Measurements from ENCODE around the gene SPSB2.

The SPSB2 gene

DNA sequence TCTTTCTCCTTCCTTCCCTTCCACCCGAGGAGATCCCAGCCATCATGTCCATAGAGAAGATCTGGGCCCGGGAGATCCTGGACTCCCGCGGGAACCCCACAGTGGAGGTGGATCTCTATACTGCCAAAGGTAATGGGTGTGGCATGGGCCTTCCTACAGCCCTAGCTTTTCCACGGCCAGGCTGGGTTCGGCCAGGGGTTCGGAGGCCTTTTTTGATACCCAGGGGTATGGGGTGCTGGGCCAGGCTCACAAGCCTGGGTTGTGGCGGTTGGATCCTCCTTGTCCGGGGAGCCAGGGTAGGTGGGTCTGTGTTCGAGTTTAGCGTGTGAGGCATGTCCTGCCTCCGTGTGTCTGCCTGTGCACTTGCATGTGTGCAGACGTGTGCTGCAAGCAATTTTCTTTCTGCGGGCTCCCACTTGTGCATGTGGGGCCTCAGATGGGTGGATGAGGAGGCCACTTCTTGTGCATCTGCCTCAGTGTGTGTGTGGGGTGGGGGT lies 42.7 kb upstream of the SPSB2 start:
- ATAC-seq (ENCODE audit: insufficient read depth, low read depth) (no peak), DNase-seq (no peak)
- TF ChIP-seq, protein P1, sequence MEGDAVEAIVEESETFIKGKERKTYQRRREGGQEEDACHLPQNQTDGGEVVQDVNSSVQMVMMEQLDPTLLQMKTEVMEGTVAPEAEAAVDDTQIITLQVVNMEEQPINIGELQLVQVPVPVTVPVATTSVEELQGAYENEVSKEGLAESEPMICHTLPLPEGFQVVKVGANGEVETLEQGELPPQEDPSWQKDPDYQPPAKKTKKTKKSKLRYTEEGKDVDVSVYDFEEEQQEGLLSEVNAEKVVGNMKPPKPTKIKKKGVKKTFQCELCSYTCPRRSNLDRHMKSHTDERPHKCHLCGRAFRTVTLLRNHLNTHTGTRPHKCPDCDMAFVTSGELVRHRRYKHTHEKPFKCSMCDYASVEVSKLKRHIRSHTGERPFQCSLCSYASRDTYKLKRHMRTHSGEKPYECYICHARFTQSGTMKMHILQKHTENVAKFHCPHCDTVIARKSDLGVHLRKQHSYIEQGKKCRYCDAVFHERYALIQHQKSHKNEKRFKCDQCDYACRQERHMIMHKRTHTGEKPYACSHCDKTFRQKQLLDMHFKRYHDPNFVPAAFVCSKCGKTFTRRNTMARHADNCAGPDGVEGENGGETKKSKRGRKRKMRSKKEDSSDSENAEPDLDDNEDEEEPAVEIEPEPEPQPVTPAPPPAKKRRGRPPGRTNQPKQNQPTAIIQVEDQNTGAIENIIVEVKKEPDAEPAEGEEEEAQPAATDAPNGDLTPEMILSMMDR (IDR thresholded peaks at IDR 0.05; ENCODE audit: borderline replicate concordance, extremely low read depth, low read length, poor library complexity, severe bottlenecking) = no peak
- TF ChIP-seq EZH2 (IDR thresholded peaks at IDR 0.05; ENCODE audit: borderline replicate concordance, low read depth, low read length, severe bottlenecking) = no peak
- H4K20me1 ChIP-seq (ENCODE audit: insufficient read depth, low read length) = peaks cover 10% of the 10 kb centered on the region
- peaks cover 33% of the 10 kb centered on the region for H3K79me2 ChIP-seq (ENCODE audit: insufficient read depth, low read length)
- peaks cover 38% of the 10 kb centered on the region for H3K4me1 ChIP-seq (ENCODE audit: insufficient read depth, low read length)
- H2AFZ ChIP-seq (ENCODE audit: low read depth, low read length) = no peak overlapping the region
- peaks cover 43% of the 10 kb centered on the region for H3K36me3 ChIP-seq (ENCODE audit: insufficient read depth, low read length)
- H3K9me3 ChIP-seq (ENCODE audit: insufficient read depth, low read length, severe bottlenecking) = no peaks in the 10 kb centered on the region
- H3K9ac ChIP-seq (ENCODE audit: low read depth, low read length) = peak overlapping the region; percentile 91; the same call in 1 of the 2 replicates
- H3K4me2 ChIP-seq (ENCODE audit: insufficient read depth, low read length) = peak overlapping the region; percentile 91
- no peaks in the 10 kb centered on the region for H3K27me3 ChIP-seq (ENCODE audit: insufficient read depth, low read length, poor library complexity)
- no peak overlapping the region; the same call in 1 of the 2 replicates for H3K27ac ChIP-seq (ENCODE audit: low read length)
- peak overlapping the region in 1 of 2 experiments; percentile 72; a peak in 2 of 4 replicates for H3K4me3 ChIP-seq (ENCODE audit: low read depth in 1 of 2, low read length in 2 of 2)

DNA sequence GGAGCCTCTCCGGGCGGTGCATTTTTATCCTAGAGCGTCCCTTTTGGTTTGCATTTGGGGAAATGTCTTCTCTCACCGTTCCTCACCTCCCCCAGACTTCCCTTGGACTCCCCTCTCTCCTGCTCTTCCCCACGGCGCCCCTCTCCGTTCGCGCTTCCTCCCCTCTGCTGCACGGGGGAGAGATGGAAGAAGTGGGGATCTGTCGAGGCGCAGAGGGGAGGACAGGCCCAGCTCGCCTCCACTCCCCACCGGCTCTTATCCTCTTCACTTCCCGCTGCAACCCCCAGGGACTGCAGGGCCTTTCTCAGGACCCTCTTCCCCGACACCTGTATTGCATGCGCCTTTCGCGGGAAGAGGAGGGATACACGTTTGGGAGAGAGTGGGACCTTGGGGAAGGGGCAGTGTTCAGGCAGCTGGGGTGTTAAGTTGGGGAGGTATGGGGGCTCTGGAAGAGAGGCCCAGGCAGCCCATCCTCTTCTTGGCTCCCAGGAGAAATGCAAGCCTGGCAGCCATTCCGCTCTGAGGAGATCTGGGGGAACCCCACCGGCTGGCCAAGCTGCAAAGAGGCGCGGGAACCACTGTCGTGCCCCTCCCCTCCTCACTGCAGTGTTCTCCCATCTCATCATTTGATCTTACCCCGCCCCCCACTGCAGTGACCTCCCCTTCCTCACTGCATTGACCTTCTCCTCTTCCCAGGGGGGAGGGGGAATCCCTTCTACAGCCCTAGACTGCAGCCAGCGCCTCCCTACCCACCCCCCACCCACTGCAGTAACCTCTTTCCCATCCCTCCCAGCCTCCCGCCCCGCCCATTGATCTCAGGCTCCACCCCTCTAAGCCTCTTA lies 42.1 kb upstream of the SPSB2 start:
- no peaks in the 10 kb centered on the region for H3K27me3 ChIP-seq (ENCODE audit: insufficient read depth, low read length, poor library complexity)
- TF ChIP-seq EZH2 (IDR thresholded peaks at IDR 0.05; ENCODE audit: borderline replicate concordance, low read depth, low read length, severe bottlenecking) = no peak
- TF ChIP-seq, protein P1 (IDR thresholded peaks at IDR 0.05; ENCODE audit: borderline replicate concordance, extremely low read depth, low read length, poor library complexity, severe bottlenecking) = no peak
- no peaks in the 10 kb centered on the region for H3K9me3 ChIP-seq (ENCODE audit: insufficient read depth, low read length, severe bottlenecking)
- peak overlapping the region; percentile 83 for H2AFZ ChIP-seq (ENCODE audit: low read depth, low read length)
- peaks cover 40% of the 10 kb centered on the region for H3K36me3 ChIP-seq (ENCODE audit: insufficient read depth, low read length)
- ATAC-seq (ENCODE audit: insufficient read depth, low read depth) = peak; percentile 25
- H3K27ac ChIP-seq (ENCODE audit: low read length) = peak overlapping the region; percentile 83
- H4K20me1 ChIP-seq (ENCODE audit: insufficient read depth, low read length) = peaks cover 10% of the 10 kb centered on the region
- peak overlapping the region; percentile 91 for H3K9ac ChIP-seq (ENCODE audit: low read depth, low read length)
- H3K4me2 ChIP-seq (ENCODE audit: insufficient read depth, low read length) = peak overlapping the region; percentile 91
- H3K4me3 ChIP-seq (ENCODE audit: low read depth in 1 of 2, low read length in 2 of 2) = peak overlapping the region; percentile 71 to 72
- H3K4me1 ChIP-seq (ENCODE audit: insufficient read depth, low read length) = peaks cover 38% of the 10 kb centered on the region
- peak; percentile 53 for DNase-seq
- H3K79me2 ChIP-seq (ENCODE audit: insufficient read depth, low read length) = peaks cover 33% of the 10 kb centered on the region

DNA sequence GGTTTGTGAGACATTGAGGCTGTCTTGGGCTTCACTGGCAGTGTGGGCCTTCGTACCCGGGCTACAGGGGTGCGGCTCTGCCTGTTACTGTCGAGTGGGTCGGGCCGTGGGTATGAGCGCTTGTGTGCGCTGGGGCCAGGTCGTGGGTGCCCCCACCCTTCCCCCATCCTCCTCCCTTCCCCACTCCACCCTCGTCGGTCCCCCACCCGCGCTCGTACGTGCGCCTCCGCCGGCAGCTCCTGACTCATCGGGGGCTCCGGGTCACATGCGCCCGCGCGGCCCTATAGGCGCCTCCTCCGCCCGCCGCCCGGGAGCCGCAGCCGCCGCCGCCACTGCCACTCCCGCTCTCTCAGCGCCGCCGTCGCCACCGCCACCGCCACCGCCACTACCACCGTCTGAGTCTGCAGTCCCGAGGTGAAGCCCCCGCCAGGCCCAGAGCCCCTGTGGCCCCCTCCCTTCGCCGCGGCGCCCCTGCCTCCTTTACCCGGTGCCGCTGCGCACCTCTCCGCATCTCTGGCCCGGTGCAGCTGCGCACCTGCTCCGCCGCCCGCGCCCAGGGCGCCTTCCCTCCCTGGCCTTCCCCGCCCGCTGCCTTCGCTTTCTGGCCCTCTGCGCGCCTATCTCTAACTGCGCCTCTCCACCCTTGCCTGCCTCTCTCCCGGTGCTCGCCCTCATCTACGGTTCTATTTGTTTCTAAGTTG lies 41.3 kb upstream of the SPSB2 start, which contains the start of gene ENO2:
Gene ENO2, plus strand, starts transcription at position 335 of the 701 bp plus-strand sequence. CDS start 1,253 bp downstream, outside the sequence.
- H4K20me1 ChIP-seq (ENCODE audit: insufficient read depth, low read length) = peaks cover 10% of the 10 kb centered on the region
- no peaks in the 10 kb centered on the region for H3K9me3 ChIP-seq (ENCODE audit: insufficient read depth, low read length, severe bottlenecking)
- H3K27ac ChIP-seq (ENCODE audit: low read length) = peak within 1 kb of the TSS; percentile 83
- H3K79me2 ChIP-seq (ENCODE audit: insufficient read depth, low read length) = peaks cover 33% of the 10 kb centered on the region
- H3K4me1 ChIP-seq (ENCODE audit: insufficient read depth, low read length) = peaks cover 38% of the 10 kb centered on the region
- peak within 1 kb of the TSS; percentile 83 for H2AFZ ChIP-seq (ENCODE audit: low read depth, low read length)
- H3K4me2 ChIP-seq (ENCODE audit: insufficient read depth, low read length) = peak within 1 kb of the TSS; percentile 91
- TF ChIP-seq EZH2 (IDR thresholded peaks at IDR 0.05; ENCODE audit: borderline replicate concordance, low read depth, low read length, severe bottlenecking) = no peak
- TF ChIP-seq, protein P1 (IDR thresholded peaks at IDR 0.05; ENCODE audit: borderline replicate concordance, extremely low read depth, low read length, poor library complexity, severe bottlenecking) = no peak
- peak within 1 kb of the TSS; percentile 71 to 72 for H3K4me3 ChIP-seq (ENCODE audit: low read depth in 1 of 2, low read length in 2 of 2)
- peak; percentile 90 for ATAC-seq (ENCODE audit: insufficient read depth, low read depth)
- no peaks in the 10 kb centered on the region for H3K27me3 ChIP-seq (ENCODE audit: insufficient read depth, low read length, poor library complexity)
- peak within 1 kb of the TSS; percentile 91 for H3K9ac ChIP-seq (ENCODE audit: low read depth, low read length)
- peak; percentile 82 for DNase-seq
- H3K36me3 ChIP-seq (ENCODE audit: insufficient read depth, low read length) = peaks cover 33% of the 10 kb centered on the region

Measured in DND-41 (cell line).